GM12873 (cell line): ENCODE results near the gene KRTAP19-6.

Experiments
- CTCF ChIP-seq: IDR thresholded peaks from 2 replicates; pipeline ENCODE4 v1.5.1; 2012; ENCODE audit warnings: low read depth, mild to moderate bottlenecking, moderate library complexity, low read length, control low read depth; ENCODE audit not compliant: insufficient read depth; ENCODE audit errors: missing control alignments

Gene KRTAP19-6

GRCh38 chr21:30505621-30506205 lies 36.0 kb downstream of the KRTAP19-6 start:
- peak; percentile 47 for TF ChIP-seq CTCF

GRCh38 chr21:30502041-30502440 lies 39.6 kb downstream of the KRTAP19-6 start, which contains the start of gene KRTAP19-5:
TSS of gene KRTAP19-5 (minus strand) at chr21:30502141. CDS start at chr21:30502090, 51 bp downstream.
- TF ChIP-seq CTCF: no peak

GRCh38 chr21:30497065-30497464 lies 44.6 kb downstream of the KRTAP19-6 start, which contains the start of gene KRTAP19-4:
TSS of gene KRTAP19-4 (minus strand) at chr21:30497165. CDS start at chr21:30497110, 55 bp downstream.
- TF ChIP-seq CTCF: no peak

- no peak for TF ChIP-seq CTCF
These were observed 49.7 kb downstream of the KRTAP19-6 start, which contains the start of gene KRTAP19-3 for GRCh38 chr21:30491963-30492428. TSS of gene KRTAP19-3 (minus strand) at chr21:30492013. CDS start at chr21:30491957, 56 bp downstream.
